ENCODE results near the gene TENM4.

The TENM4 gene

GRCh38 chr11:78684377-78684776 lies 756.5 kb downstream of the TENM4 start:
- DNase-seq: no peak

- DNase-seq: no peak
These were observed 757.1 kb downstream of the TENM4 start for GRCh38 chr11:78683774-78684173.

- no peak for DNase-seq
These were observed 764.7 kb downstream of the TENM4 start for GRCh38 chr11:78676026-78676557.

GRCh38 chr11:78672850-78673620 lies 767.8 kb downstream of the TENM4 start:
- DNase-seq: no peak

- no peak for DNase-seq
These were observed 771.6 kb downstream of the TENM4 start for GRCh38 chr11:78669249-78669648.

GRCh38 chr11:78667461-78667860 lies 773.4 kb downstream of the TENM4 start:
- DNase-seq: no peak

- DNase-seq: no peak
These were observed 774.1 kb downstream of the TENM4 start for GRCh38 chr11:78666675-78667160.

- DNase-seq: no peak
These were observed 776.2 kb downstream of the TENM4 start for GRCh38 chr11:78664636-78665035.

- DNase-seq: no peak
These were observed 778.0 kb downstream of the TENM4 start for GRCh38 chr11:78662811-78663210.

- peak in 1 of 14 donors; percentile 39 for DNase-seq
These were observed 780.4 kb downstream of the TENM4 start for GRCh38 chr11:78660471-78660870.

- peak in 1 of 14 donors; percentile 8 for DNase-seq
These were observed 781.2 kb downstream of the TENM4 start for GRCh38 chr11:78659326-78660270.

- DNase-seq: no peak
These were observed 782.6 kb downstream of the TENM4 start for GRCh38 chr11:78657968-78658839.

- DNase-seq: no peak
These were observed 783.4 kb downstream of the TENM4 start for GRCh38 chr11:78657441-78657840.

GRCh38 chr11:78656984-78657383 lies 783.8 kb downstream of the TENM4 start:
- DNase-seq: no peak

- no peak for DNase-seq
These were observed 784.5 kb downstream of the TENM4 start for GRCh38 chr11:78656327-78656726.

- no peak for DNase-seq
These were observed 785.3 kb downstream of the TENM4 start for GRCh38 chr11:78655561-78655960.

- no peak for DNase-seq
These were observed 786.0 kb downstream of the TENM4 start for GRCh38 chr11:78654866-78655265.

- no peak for DNase-seq
These were observed 786.8 kb downstream of the TENM4 start for GRCh38 chr11:78654071-78654470.

- DNase-seq: no peak
These were observed 787.4 kb downstream of the TENM4 start for GRCh38 chr11:78653294-78653909.

- DNase-seq: no peak
These were observed 788.0 kb downstream of the TENM4 start for GRCh38 chr11:78652843-78653239.
